ENCODE data around the gene NRXN3. TPM values are rescaled to one million over a fixed set of nuclear protein-coding genes. Genes with fewer than 3 reads are reported as not detected.

NRXN3 gene
- total and polyA plus RNA-seq, 2 of the 4 experiments (the other 2 are of a cell fraction), result 4.8 to 25.1 TPM

GRCh38 chr14:79076428-79076827 is 906.3 kb downstream of the NRXN3 start:
- BruUV-seq (replicated peaks), result no TSS peak
- Histone ChIP-seq H3K23ac (ENCODE audit: low read depth, low read length) (no peak overlapping the region), H4K8ac (ENCODE audit: low read depth in 2 of 2, low read length in 2 of 2) (no peak overlapping the region), H2AK9ac (replicated peaks; ENCODE audit: low read depth, low read length, poor library complexity) (no peak overlapping the region), H4K91ac (ENCODE audit: insufficient read depth, low read depth, low read length) (no peak overlapping the region), H3K18ac (ENCODE audit: low read depth, low read length) (no peak overlapping the region), H2BK5ac (ENCODE audit: low read depth, low read length, poor library complexity, severe bottlenecking) (no peak overlapping the region), H3K4me1 (ENCODE audit: control insufficient read depth, insufficient read depth, low read length) (no peaks in the 10 kb centered on the region), H3K9me3 (ENCODE audit: control insufficient read depth, insufficient read depth, low read length) (no peaks in the 10 kb centered on the region; the same call in 1 of the 2 replicates), H4K20me1 (ENCODE audit: insufficient read depth, low read length) (no peaks in the 10 kb centered on the region), H3K4ac (ENCODE audit: low read depth, low read length) (no peak overlapping the region), H4K5ac (ENCODE audit: low read depth, low read length) (no peak overlapping the region), H3K56ac (ENCODE audit: extremely low read depth, insufficient read depth, low read length) (no peak overlapping the region), H3K4me2 (ENCODE audit: low read depth, low read length) (no peak overlapping the region), H2BK120ac (ENCODE audit: low read depth, low read length) (no peak overlapping the region), H3K36me3 (ENCODE audit: control insufficient read depth, insufficient read depth, low read length) (no peaks in the 10 kb centered on the region), H3K27me3 (ENCODE audit: control insufficient read depth, insufficient read depth, low read length) (peaks cover 27% of the 10 kb centered on the region), H3K9ac (ENCODE audit: low read depth, low read length) (no peak overlapping the region), H3K79me1 (ENCODE audit: low read depth in 1 of 2, low read length in 2 of 2) (no peaks in the 10 kb centered on the region), H2BK20ac (ENCODE audit: low read depth, low read length) (no peak overlapping the region), H3K14ac (replicated peaks; ENCODE audit: low read depth, low read length) (no peak overlapping the region), H3K4me3 (ENCODE audit: insufficient read depth, low read depth, low read length) (no peak overlapping the region), H2AFZ (replicated peaks; ENCODE audit: low read length, poor library complexity) (peak overlapping the region; percentile 7), H3K27ac (ENCODE audit: insufficient read depth, low read length) (no peak overlapping the region), H3K9me1 (ENCODE audit: insufficient read depth, low read length) (no peaks in the 10 kb centered on the region), H2AK5ac (ENCODE audit: low read depth, low read length) (no peak overlapping the region), H2BK15ac (ENCODE audit: low read depth, low read length) (no peak overlapping the region)
- ChIA-PET POLR2A (ENCODE audit: unreplicated experiment) (no interaction called here), CTCF (interaction anchor here (0.6 kb wide), 1 partner anchor 1788 kb away, joined by 5 read pairs; no protein-coding TSS in a partner anchor)
- TF ChIP-seq RAD21 (IDR thresholded peaks at IDR 0.05; ENCODE audit: low read length), result no peak
- no peak for TF ChIP-seq USF2 (IDR thresholded peaks at IDR 0.05; ENCODE audit: low read depth, low read length)
- no peak for TF ChIP-seq FOS (IDR thresholded peaks at IDR 0.05; ENCODE audit: low read depth, low read length)
- TF ChIP-seq CTCF (conservative IDR thresholded peaks at IDR 0.05; ENCODE audit: low read depth, low read length), result no peak
- TF ChIP-seq MXI1 (IDR thresholded peaks at IDR 0.05; ENCODE audit: borderline replicate concordance, low read depth, low read length), result no peak
- in situ Hi-C loops (cut with MboI; ENCODE audit: low sequenced_read_pairs), result no loop called here
- ATAC-seq (ENCODE audit: low read depth) (no peak), DNase-seq (no peak)
- intact Hi-C loops (cut with micrococcal nuclease), result no loop called here
- dilution Hi-C loops (cut with HindIII; ENCODE audit: low sequenced_read_pairs, unreplicated experiment), result no loop called here

All from IMR-90 (cell line).